ENCODE results near the gene NPAS2. TPM values are rescaled to one million over a fixed set of nuclear protein-coding genes. Genes with fewer than 3 reads are reported as not detected.

NPAS2 gene
- total RNA-seq, 1 experiment from 2014 or later: 0.16 TPM

DNA sequence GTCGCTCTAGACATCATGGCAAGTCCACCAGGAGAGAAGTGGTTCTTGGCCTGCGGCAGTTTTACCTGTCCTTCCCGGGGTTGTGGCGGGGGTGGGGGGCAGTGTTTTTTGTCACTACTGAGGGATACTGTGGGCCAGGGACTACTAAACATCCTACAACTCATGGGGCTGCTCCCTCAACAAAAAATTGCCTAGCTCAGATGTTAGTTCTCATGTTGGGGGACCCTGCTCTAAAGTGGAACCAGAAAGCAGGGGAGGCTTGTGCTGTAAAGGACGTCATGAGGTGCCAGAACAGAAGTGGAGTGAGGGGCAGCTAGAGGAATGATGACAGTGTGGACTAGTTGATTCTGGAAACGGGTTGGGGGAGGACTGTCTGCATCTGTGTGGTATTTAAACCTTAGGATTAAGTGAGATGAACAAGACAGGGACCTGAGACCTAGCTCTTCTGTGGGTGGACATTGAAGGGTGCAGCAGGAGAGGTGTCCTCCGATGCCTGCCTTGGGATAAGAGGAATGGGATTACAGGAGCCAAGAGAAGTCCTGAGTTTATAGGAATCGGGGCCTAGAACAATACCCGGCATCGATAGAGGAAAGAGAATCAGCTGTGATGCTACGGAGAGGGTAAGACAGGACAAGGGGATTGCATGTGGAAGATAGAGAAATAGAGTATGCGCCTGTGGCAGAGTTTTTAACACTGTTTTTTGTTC, 184.8 kb downstream of the NPAS2 start:
- Histone ChIP-seq H3K36me3 (peaks cover 71% of the 10 kb centered on the region), H3K27me3 (no peaks in the 10 kb centered on the region), H3K4me3 (peak overlapping the region; percentile 95), H3K9me3 (no peaks in the 10 kb centered on the region)
- DNase-seq: no peak

- Histone ChIP-seq H3K36me3 (peaks cover 81% of the 10 kb centered on the region), H3K27me3 (no peaks in the 10 kb centered on the region), H3K9me3 (no peaks in the 10 kb centered on the region), H3K4me3 (no peak overlapping the region)
- no peak for DNase-seq
Observed at GRCh38 chr2:101006065-101006715, 186.3 kb downstream of the NPAS2 start.

- peaks cover 82% of the 10 kb centered on the region for H3K36me3 ChIP-seq
Observed at GRCh38 chr2:101007415-101008345, 187.7 kb downstream of the NPAS2 start.

DNA sequence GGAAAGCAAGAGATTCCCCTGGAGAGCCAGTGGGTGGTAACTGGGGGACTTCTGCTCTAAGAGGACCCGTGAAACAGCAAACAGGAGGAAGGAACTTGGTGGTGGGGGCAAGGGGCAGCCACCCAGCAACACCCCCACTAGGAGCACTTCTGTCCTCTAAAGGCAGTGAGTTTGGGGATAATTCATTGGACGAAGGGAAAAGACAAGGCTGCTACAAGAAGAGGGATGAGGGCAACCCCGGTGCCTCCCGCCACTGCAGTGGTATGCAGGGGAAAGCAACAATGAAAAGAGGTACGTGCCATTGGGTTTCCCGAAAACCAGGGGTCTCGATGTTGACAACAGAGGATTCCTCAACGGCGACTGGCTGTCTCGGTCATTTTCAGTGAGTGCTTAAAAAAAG, 191.2 kb downstream of the NPAS2 start:
- no peak for DNase-seq
- Histone ChIP-seq H3K9me3 (no peaks in the 10 kb centered on the region), H3K4me3 (no peak overlapping the region), H3K27me3 (no peaks in the 10 kb centered on the region), H3K36me3 (peaks cover 73% of the 10 kb centered on the region)

More at GRCh38 chr2:101007415-101008345, 187.7 kb downstream of the NPAS2 start:
- no peak for DNase-seq
- no peak overlapping the region for H3K4me3 ChIP-seq
- H3K27me3 ChIP-seq: no peaks in the 10 kb centered on the region
- no peaks in the 10 kb centered on the region for H3K9me3 ChIP-seq

DNA sequence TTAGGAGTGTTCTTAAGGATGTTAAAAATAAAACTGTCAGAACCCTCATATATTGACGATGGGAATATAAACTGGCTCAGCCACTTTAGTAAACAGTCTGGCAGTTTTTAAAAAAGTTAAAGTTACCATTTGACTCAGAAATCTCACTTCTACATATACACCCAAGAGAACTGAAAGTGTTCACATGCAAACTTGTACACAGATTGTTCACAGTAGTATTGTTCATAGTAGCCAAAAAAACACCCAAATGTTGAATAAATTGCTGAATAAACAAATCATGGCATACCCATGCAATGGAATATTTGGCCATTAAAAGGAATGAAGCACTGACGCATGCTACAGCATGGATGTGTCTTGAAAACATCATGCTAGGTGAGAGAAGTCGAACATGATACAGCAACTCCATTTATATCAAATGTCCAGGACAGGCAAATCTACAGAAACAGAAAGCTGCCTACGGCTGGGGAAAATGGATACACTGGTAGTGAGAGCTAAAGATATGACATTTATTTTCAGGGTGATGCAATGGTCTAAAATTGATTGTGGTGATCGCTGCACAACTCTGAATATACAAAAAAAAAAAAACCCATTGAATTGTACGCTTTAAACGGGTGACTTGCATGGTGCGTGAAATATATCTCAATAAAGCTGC, 192.2 kb downstream of the NPAS2 start:
- DNase-seq: no peak
- peaks cover 64% of the 10 kb centered on the region for H3K36me3 ChIP-seq
- no peaks in the 10 kb centered on the region for H3K9me3 ChIP-seq
- no peaks in the 10 kb centered on the region for H3K27me3 ChIP-seq
- no peak overlapping the region for H3K4me3 ChIP-seq

GRCh38 chr2:101012706-101013181, 192.8 kb downstream of the NPAS2 start:
- Histone ChIP-seq H3K4me3 (no peak overlapping the region), H3K27me3 (no peaks in the 10 kb centered on the region), H3K36me3 (peaks cover 63% of the 10 kb centered on the region), H3K9me3 (no peaks in the 10 kb centered on the region)
- DNase-seq: no peak

DNA sequence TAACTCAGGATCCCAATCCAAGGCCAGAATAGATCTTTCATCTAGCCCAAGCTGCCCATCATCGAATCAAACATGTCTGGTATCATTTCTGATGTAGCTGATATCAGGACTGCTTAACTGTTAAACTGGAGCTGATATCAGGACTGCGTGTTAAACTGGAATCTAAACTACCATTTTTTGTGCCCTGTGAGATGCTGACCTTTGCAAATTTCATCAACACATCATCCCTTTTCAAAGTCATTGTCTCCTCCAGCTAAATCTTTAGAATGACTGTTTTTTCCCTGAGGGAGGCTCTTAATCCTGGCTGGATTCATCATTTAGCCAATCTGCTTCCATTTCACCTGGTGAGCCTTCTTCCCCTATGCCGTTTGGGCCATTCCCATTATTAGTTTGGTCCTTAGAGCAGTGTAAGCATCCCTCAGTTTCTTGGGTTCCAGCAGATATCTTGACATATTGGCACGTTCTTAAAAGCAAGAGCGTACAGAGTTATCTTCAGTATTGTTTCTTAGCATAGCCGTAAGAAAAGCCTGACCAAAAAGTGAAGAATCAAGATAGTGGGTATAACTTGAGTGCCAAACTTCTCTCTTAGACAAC, 194.4 kb downstream of the NPAS2 start:
- Histone ChIP-seq H3K9me3 (no peaks in the 10 kb centered on the region), H3K36me3 (peaks cover 61% of the 10 kb centered on the region), H3K4me3 (no peak overlapping the region), H3K27me3 (no peaks in the 10 kb centered on the region)
- DNase-seq: no peak

DNA sequence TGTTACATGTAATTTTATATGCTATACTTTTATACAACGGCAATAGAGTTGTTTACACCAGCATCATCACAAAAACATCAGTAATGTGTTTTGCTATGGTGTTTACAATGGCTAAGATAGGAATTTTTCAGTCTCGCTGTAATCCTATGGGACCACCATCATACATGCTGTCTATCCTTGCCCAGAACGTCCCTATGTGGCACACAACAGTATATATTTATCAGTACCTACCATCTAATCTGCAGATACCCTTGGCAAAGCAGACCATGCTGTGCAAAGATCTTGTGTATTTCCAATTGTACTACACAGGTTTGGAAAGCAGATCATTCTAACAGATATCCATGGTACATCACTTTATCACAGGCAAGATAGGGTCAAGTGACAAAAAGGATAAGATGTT, 197.4 kb downstream of the NPAS2 start:
- no peaks in the 10 kb centered on the region for H3K27me3 ChIP-seq
- H3K4me3 ChIP-seq: no peak overlapping the region
- no peaks in the 10 kb centered on the region for H3K9me3 ChIP-seq
- H3K36me3 ChIP-seq: peaks cover 63% of the 10 kb centered on the region
- DNase-seq: no peak

GRCh38 chr2:101018934-101019333, 199.0 kb downstream of the NPAS2 start:
- Histone ChIP-seq H3K9me3 (no peaks in the 10 kb centered on the region), H3K27me3 (no peaks in the 10 kb centered on the region), H3K4me3 (no peak overlapping the region), H3K36me3 (peaks cover 62% of the 10 kb centered on the region)
- no peak for DNase-seq

GRCh38 chr2:101022221-101022620, 202.3 kb downstream of the NPAS2 start:
- no peak for DNase-seq
- H3K36me3 ChIP-seq: peaks cover 66% of the 10 kb centered on the region
- H3K9me3 ChIP-seq: no peaks in the 10 kb centered on the region
- H3K27me3 ChIP-seq: no peaks in the 10 kb centered on the region
- no peak overlapping the region for H3K4me3 ChIP-seq

GRCh38 chr2:101023327-101024107, 203.6 kb downstream of the NPAS2 start:
- no peaks in the 10 kb centered on the region for H3K27me3 ChIP-seq
- no peak overlapping the region for H3K4me3 ChIP-seq
- no peak for DNase-seq
- no peaks in the 10 kb centered on the region for H3K9me3 ChIP-seq
- H3K36me3 ChIP-seq: peaks cover 66% of the 10 kb centered on the region

GRCh38 chr2:101025561-101025960, 205.6 kb downstream of the NPAS2 start:
- H3K27me3 ChIP-seq: no peaks in the 10 kb centered on the region
- no peak for DNase-seq
- peaks cover 61% of the 10 kb centered on the region for H3K36me3 ChIP-seq
- no peak overlapping the region for H3K4me3 ChIP-seq
- no peaks in the 10 kb centered on the region for H3K9me3 ChIP-seq

- no peaks in the 10 kb centered on the region for H3K27me3 ChIP-seq
- H3K4me3 ChIP-seq: no peak overlapping the region
- H3K9me3 ChIP-seq: no peaks in the 10 kb centered on the region
- DNase-seq: no peak
- H3K36me3 ChIP-seq: peaks cover 63% of the 10 kb centered on the region
Observed at GRCh38 chr2:101026253-101026701, 206.3 kb downstream of the NPAS2 start.

- no peaks in the 10 kb centered on the region for H3K27me3 ChIP-seq
- no peaks in the 10 kb centered on the region for H3K9me3 ChIP-seq
- no peak for DNase-seq
- H3K36me3 ChIP-seq: peaks cover 63% of the 10 kb centered on the region
- H3K4me3 ChIP-seq: no peak overlapping the region
Observed at GRCh38 chr2:101026923-101027469, 207.1 kb downstream of the NPAS2 start.

GRCh38 chr2:101027852-101028251, 207.9 kb downstream of the NPAS2 start:
- H3K36me3 ChIP-seq: peaks cover 59% of the 10 kb centered on the region
- H3K27me3 ChIP-seq: no peaks in the 10 kb centered on the region
- no peak overlapping the region for H3K4me3 ChIP-seq
- no peak for DNase-seq
- no peaks in the 10 kb centered on the region for H3K9me3 ChIP-seq
